Umbilical cord (tissue), 2 donors: ENCODE measurements around the gene CAMTA1. TPM values are rescaled to one million over a fixed set of nuclear protein-coding genes. Genes with fewer than 3 reads are reported as not detected.

Source experiments
- DNase-seq: peaks from one replicate; pipeline ENCODE4 v3.0.0-alpha.2; 2015; ENCODE audit warnings: low spot score
- total RNA-seq: library from RNA; depleted of rRNA; stranded (reverse); fragments of >200 nt; gene quantifications from one replicate; pipeline ENCODE4 v1.2.3, GENCODE V29; 2014; ENCODE audit warnings: low replicate concordance; ENCODE audit not compliant: insufficient read depth

Gene CAMTA1
- total RNA-seq, 1 donor from 2014 or later, result 29.6 TPM

DNA sequence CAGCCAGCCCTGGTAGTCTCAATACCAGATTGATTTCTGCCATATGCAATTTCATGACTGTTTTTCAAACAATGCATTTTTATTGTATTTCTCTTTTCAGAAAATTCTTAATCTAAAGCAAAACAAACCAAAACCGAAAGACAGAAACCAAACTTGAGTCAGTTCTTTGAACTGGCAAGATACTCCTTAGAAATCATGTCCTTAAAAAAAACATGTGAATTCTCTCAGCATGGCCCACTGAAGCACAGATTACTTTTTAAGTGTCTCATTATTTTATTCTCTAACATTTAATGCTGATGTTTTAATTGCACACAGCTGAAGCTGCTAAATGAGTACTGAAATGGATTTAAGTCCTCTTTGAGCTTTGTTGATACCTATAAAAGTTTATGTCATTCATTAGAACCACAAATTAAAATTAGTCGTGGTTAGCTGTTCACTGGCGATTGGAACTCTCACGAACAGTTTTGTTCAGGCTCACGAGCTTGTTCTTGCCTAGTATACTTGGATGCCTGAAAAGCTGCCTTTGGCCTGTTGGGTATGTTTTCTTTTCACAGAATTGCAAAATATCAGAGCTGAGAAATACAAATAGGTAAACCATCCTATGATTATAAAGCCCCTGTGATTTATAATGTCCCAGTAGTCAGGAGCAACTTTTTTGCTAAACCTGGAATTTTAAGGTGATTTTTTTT lies 87.5 kb downstream of the CAMTA1 start:
- DNase-seq, result no peak

DNA sequence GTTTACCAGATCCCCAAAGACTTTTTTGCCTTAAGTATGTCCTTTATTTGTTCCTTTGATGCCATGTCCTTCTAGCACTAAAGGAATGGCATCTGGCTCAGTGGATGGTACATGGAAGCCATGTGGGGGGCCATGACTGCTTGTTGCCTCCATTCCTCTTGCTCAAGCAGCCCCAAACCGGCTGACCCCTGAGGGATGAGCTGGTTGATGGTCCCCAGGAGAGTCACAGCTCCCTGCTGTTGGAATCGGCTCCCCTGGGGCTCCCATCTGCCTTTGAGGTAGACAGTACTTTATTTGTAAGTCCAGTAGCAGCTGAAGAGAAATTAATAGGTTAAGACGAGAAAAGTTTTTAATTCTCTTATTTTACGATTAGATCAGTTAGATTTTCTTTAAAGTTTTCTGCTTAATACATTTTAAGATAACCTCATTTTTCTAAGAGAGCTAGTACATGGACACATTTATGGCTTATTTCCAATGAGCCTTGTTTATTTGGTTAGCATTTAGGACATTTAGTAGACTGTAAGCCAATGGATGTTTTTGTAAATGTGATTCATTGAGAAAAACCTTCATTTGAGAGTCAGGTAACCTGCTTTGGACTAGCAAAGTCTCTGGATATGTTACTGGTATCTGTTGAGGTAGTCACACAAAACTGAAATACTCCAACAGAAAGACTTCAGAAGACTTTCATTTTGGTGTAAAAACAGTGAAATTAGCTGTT lies 88.2 kb downstream of the CAMTA1 start:
- DNase-seq, result no peak

DNA sequence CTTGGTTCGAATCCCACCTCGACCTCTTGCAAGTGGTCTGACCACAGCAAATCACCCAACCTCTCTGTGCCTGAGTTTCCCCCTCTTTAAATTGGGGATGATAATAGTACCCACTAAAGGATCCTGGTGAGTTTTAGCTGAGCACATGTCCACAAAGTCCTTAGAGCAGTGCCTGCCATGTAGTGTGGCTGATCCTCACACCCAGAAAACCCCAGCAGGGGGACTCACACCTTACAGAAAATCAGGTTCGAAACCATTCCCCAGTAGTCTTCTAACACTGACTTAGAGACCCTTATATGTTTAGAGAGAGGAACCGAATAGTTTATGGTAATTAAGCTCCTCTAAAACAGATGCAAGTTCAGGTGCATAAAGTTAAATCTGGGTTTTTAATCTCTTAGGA lies 89.0 kb downstream of the CAMTA1 start:
- no peak for DNase-seq

DNA sequence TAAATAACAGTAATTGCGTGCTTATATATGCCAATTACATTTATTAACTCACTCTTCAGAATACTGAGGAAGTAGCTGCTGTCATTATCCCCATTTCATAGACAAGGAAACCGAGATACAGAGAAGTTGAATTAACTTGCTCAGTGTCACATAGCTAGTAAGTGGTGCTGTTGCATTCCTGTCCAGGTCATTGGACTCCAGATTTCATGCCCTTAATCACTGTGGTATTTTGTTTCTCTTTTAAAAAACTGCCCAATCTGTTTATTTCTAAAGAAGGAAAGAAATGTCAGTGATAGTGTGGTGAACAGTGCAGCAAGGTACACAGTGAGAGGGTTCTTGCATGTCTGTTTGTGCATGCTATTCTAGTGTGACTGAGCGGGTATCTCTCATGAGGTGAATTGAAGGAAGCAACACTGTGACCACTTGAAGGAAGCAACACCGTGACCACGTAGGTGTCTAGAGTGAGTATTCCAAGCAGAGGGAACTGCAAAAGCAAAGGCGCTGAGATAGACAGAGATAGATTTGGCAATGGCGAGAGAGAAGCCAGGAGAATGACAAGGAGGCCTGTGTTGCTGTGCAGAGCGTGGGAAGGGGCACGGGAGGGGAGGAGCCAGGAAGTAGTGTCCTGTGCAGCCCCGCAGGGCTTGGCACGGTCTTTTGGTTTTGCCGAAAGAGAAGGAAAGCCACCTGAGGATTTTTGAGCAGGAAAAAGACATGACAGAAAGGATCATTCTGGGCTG lies 95.9 kb downstream of the CAMTA1 start:
- no peak for DNase-seq

DNA sequence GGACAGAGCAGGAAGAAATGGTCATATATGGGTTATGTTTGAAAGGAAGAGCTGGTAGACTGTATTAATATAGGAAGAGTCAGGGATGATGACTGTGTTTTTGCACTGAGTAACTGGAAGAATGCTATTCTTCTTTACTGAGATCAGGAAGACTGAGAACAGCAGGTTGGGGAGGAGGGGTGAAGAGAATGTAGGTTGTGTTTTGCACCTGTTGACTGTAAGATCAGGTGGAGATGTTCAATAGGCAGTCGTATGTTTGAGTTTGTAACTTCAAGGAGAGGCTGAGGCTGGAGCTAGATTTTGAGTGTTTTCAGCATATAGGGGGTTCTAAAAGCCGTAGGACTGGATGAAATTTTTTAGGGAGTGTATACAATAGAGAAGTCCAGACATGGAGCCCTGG lies 97.2 kb downstream of the CAMTA1 start:
- no peak for DNase-seq

DNA sequence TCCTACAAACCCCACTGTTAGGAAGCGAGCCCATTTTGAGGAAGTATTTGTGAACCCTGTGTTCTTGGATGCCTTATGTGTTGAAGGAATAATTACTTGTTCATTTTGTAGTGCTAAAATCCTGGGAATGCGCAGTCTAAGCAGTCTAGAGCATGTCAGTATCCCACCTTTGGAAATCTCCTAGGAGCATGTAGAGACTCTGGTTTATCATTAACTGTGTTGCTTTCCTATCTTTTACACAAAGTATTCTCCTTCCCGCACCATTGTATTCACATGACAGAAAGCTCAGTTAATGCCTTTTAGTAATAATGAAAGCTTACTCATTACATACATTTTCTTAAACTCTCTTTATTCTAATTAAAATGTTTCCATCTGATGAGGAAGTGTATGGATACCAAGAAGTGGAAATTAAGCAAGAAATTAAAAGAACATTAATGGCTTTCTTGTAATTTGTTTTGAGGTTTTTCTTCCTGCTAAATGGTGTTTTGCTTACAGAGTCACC lies 99.4 kb downstream of the CAMTA1 start:
- no peak for DNase-seq

DNA sequence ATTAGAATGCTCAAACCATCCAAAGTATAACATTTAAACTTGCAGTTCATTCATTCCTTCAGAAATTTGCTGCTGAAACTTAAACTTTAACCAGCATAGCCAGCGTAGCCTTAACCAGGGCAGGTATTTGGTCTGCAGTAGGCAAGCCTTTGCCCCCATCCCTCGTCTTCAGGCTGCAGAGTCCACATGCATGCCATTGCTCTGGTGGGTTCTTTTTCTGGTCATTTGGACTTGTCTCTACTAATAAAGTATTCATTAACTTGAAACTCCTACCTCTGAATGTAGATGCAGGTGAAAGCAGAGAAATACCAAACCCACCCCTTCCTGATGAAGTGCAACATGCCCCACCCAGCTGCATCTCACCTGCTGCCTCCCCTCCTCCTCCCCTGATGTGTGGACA lies 100.2 kb downstream of the CAMTA1 start:
- DNase-seq, result no peak

DNA sequence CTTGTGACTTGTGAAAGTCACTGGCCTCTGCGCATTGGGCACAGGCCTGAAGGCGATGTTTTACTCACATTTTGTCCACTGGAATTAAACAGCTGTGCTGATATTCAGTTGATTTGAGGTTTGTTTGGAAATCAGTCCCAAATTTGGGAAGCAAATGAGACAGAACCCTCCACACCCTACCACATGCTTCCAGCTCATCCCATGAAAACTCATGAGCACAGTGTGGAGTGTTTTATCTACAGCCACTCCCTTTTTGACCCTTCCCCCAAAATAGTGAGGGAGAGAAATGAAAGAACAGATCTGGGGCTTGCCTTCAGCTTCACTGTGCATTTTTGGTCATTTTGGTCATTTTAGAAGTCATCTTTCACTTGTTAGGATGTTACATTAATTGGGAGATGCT lies 101.3 kb downstream of the CAMTA1 start:
- DNase-seq, result no peak

DNA sequence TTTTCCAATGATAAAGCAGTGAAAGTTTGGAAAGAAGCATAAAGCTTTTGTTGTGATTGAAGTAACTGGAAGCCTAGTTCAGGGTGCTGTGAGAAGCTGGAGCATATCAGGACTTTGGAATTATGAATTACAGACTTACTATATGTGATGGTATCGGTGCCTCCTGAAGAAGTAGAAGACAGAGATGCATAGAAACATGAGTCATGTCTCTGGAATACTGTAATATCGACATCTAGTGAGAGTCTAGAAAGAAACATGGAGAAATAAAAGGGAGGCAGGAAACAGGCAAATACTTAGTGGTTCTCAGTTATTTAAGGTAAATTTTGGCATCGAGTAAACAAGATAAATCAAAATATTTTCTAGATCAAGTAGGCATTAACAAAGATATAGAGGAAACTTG lies 103.0 kb downstream of the CAMTA1 start:
- DNase-seq, result peak; percentile 21

DNA sequence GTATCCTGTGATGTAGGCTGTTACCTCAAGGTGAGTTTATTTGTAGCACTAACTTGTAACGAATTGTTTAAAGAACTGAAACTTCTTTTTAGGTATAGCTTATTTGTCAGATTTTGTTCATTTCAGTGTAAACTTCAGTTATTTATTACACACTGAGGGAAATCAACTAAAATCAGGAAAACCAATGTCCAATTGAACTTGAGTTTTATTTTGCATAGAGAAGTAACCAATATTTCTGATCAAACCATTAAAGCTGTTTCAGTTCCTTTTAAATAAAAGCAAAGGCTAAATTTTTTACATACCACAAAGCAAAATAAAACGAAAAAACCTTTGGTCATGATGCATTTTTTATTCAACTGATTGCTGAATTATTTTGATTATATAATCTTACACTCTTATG lies 103.6 kb downstream of the CAMTA1 start:
- no peak for DNase-seq

DNA sequence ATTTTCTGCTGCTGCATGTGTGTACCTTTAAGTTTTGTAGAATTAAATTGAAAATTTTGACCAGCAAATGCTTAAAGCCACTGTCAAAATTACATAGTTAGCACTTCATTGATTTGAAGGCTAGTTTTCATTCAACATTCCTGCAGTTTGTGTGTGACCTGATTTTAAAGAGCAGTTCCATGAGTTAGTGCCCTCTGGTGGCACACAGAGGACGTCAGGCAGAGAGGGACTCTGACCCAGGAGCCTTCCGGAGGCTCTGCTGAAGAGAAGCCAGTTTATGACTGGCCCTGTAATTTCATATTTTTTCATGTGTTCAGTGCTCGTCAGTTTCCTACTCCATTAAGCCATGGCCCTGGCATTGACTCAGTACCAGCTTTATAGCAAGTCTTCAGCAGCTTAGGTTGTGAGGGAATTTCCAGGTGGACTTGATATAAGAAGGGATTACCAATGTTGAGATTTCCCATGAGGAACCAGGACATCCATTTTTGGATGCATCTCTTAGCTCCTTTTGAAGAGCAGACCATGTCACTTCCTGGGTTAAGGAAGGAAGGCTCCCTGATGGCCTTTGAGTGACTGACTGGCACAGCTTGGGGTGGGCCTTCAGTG lies 104.7 kb downstream of the CAMTA1 start:
- peak; percentile 56 for DNase-seq

DNA sequence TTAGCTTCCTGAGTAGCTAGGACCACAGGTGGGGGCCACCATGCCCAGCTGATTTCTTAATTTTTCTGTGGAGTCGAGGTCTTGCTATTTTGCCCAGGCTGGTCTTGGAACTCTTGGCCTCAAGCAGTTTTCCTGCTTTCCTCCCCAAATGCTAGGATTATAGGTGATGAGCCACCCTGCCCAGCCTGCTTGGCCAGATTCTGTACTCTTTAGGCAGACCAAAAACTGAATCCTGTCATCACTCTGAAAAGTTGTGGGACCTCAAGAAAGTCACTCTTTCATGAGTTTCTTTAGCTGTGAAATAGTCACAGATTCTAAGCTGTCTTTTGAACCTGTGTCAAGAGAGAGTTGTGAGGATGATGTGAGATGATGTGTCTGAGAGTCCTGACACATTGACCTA lies 105.4 kb downstream of the CAMTA1 start:
- no peak for DNase-seq

DNA sequence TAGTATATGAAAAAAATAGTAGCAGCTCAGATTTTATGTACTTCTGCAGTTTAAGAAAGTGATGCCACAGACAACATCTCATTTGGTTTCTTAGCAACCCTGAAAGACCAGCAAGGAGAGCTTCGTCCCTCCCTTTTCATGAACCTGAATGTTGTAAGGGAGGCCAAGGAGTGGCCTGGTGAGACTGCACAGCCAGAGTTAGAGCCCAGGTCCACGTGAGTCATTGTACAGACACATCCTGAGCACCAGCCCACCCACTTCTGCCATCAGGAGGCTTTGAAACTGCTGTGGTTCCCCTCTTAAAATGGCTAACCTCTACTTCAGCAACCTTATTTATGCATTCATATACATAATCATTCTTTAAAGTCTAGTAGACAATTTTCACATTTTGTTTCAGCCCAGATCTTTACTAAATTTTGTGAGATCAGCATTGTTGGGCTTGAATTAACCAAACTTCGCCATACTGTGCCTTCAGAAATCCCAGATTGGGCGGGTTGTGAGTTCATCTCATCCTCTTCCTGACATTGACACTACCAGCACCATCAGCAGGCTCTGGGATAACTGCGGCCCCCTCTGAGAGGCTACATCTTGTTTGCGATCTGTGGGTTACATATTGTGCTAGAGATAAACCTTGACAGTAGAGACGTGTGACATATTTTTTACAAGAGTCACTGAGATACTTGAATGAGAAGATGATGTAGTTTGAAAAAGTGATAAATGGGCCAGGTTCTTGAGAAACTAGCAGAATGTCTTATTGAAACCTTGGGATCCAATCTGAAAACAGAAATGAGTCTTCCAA lies 106.7 kb downstream of the CAMTA1 start:
- no peak for DNase-seq

DNA sequence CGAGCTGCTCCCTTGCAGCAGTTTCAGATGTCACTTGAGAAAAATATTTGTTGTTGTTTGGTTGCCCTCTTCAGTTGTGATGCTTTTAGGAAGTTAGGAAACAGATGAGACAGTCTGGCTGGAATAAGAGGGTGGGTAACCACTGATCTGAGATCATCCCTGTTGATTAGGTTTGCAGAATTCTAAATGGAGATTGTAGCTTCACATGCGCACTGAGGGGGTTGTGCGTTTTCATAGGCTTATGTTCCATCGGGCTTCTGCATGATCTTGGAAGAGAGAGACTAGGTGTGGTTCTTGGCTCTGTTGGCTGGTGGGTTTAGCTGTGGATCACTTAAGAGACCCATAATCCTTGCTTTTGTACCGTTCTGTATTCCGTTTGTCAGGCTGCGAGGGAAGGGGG lies 108.1 kb downstream of the CAMTA1 start:
- peak; percentile 69 for DNase-seq

DNA sequence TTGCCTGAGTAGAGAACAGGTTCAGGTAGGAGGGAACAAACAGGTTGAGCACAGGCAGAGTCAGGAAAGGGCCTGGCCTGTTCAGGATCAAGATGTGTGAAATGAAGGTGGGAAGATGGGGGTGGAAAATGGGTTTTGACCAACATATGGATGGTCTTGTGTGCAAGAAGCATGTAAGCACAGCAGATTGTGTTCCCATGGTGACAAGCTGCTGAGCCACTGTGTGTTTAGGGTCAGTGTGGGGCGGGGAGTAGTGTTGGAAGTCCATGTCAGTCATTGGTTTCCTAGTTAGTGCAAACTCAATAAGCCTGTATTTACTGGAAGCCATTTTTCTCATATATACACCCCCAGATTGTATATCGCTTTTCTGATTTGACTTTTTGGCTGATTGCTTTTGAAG lies 111.9 kb downstream of the CAMTA1 start:
- DNase-seq, result no peak

DNA sequence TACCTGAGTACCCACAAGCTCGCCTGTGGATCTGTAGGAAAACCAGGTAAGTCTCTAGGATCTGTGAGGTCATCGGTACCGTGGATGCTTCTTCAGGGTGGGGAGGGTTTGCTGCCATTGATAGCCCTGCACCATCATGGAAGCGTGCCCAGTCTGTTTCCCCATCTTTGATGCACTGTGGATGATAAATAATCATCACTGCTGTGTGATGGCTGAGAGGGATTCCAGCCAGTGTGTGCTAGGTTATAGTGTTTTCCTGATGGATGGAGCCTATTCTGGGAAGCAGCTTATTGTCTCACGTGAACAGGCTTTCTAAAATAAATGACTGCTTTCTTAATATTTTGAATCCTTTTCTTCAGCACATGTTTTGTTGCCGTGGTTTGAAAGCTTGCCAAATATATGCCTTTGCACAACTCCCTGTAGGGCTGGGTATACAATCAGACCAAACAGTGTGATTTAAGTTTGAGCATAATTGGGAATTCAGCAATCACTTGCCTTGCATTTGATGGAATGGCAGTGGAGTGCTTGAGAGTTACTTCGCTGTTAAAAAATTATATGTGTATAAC lies 113.8 kb downstream of the CAMTA1 start:
- no peak for DNase-seq

DNA sequence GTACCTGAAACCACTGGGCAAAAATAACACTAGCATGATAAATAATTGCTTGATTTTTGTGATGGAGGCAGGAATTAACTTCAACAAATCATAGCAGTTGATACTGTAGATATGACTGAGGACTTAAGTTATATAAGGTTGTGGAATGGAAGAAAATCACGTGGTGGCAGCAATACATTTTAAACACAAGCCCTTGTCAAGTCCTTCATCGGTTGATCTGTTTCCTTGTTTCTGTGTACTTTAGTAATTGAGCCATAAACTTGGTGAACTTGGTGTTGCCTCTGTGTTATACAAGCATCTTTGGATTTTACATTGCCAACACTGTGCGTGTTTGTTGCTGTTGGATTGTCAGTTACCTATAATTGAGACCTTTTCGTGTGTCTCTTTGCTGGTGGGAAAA lies 114.4 kb downstream of the CAMTA1 start:
- no peak for DNase-seq

DNA sequence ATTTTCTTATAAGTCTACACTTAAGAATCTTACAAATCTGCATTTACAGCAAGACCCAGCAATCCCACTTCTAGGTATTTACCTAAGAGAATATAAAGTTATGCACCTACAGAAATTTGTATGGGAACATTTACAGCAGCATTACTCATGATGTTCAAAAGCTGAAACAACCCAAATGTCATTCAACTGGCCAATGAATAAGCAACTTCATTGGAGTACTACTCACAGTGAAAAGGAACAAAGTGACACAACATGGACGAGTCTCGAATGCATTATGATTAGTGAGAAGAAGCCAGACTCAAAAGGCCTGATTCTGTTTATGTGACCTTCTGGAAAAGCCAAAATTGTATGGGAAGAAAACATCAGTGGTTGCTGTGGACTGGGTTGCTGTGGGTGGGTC lies 116.9 kb downstream of the CAMTA1 start:
- no peak for DNase-seq

DNA sequence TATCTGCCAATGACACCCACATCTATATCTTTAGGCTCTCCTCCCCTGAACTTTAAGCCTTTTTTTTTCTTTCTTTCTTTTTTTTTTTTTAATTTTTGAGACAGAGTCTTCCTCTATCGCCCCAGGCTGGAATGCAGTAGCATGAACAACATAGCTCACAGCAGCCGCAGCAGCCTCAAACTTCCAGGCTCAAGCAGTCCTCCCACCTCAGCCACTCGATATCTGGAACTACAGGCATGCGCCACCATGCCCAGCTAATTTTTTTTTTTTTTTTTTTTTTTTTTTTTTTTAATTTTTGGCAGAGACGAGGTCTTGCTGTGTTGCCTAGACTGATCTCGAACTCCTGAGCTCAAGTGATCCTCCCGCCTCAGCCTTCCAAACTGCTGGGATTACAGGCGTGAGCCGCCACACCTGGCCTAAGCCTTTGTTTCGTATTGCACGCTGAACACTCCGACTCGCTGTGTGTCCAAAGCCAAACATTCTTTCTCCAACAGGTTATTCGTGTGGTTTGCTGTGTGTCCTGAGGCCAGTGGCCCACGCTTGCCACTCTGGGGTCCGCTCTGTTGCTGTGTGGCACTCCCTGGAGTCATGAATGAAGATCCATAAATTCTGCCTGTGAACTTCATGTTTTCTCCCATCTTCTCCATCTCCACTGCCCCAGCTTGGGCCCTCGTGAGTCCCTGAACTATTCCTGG lies 119.4 kb downstream of the CAMTA1 start:
- peak; percentile 17 for DNase-seq

DNA sequence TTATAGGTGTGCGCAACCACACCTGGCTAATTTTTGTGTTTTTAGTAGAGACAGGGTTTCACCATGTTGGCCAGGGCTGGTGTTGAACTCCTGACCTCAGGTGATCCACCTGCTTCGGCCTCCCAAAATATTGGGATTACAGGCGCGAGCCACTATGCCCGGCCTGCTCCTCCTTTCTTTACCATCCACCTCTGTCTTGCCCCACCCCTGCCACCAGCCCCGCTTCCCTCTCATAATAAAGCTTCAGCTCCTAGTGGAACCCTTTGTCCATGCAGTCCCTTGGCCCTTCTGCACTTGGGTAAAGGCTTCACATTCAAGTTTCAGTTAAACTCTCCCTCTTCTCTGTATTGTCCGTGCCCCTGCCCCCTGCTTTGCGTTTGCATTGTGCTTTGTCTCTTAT lies 120.1 kb downstream of the CAMTA1 start:
- no peak for DNase-seq
